DMS53 treated with DMSO at 0.1 percent for 48 hours (cell line): ENCODE data around the gene CCSER2.
"Not testable (repeated sequence)": the region's sequence is repeated elsewhere in the genome, so short reads cannot be mapped to it uniquely, and the experiment has no call there.

Experiments used
- DNase-seq: peaks from one replicate; lab custom pipeline; 2025; ENCODE audit not compliant: unreplicated experiment; lab: John Stamatoyannopoulos, UW

CCSER2 gene

GRCh38 chr10:84347575-84348002 is 19.2 kb downstream of the CCSER2 start:
- not testable (repeated sequence) for DNase-seq

- no peak for DNase-seq
Measured at GRCh38 chr10:84348447-84348846, 20.1 kb downstream of the CCSER2 start.

GRCh38 chr10:84348860-84349259 is 20.5 kb downstream of the CCSER2 start:
- DNase-seq, result no peak

DNA sequence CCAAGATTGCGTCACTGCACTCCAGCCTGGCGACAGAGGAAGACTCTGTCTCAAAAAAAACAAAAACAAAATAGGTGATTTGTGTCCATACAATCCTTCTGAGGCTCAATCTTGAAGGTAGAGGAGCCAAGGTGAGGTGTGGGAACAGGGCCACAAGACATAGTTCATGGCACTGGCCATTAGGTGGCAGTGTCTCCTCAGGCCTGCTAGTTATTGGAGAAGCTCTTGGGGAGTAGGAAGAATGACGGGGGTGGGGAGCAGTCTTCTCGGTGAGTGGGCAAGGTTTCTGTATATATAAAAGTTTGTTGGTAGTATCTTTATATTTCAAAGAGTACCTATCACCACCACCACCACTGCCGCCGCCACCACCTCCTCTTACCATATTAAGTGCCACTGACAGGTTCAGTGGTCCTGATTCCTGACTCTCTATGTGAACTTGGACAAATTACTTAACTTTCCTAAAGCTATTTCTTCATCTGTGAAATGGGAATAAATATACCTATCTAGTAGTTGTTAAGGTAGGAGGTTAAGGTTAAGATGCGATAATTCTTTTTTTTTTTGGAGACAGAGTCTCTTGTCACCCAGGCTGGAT is 24.0 kb downstream of the CCSER2 start:
- peak; percentile 35 for DNase-seq

GRCh38 chr10:84353052-84353803 is 24.8 kb downstream of the CCSER2 start:
- DNase-seq, result no peak

- no peak for DNase-seq
Measured at GRCh38 chr10:84354623-84355022, 26.2 kb downstream of the CCSER2 start.

DNA sequence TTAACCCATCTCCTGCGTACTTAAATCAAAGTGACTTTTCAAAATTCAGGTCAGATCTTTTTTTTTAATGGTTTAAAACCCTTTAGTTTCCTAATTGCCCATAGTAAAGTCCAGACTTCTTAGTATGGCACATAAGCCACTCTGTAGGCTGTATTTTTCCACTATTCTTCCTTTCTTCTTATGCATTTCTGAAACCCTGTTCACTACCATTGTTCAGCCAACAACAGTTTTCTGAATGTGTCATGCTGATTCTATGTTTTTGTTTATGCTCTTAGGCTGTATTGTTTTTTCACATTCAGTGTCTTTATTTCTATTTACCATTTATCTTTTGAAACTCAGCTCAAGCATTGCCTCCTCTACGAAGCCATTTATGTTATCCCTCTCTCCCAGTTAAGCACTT is 26.7 kb downstream of the CCSER2 start:
- no peak for DNase-seq

DNA sequence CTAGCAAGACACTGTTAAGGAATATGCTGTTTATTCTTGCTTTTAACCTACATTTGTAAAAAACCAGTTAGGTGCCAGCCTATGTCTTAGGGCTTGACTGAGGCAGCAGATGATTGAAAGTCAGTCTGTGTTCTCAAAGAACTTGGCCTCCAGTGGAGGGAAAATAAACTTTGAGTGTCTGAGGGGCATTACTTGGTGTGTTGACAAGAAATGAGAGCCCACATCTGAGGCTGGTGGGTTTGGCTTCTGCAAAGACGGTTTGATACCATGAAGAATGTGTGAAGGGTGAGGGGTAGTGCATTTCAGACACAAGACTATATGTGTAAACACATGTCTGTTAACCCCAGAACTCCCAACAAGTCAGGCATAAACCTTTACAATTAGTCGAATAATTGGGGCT is 28.5 kb downstream of the CCSER2 start:
- no peak for DNase-seq

DNA sequence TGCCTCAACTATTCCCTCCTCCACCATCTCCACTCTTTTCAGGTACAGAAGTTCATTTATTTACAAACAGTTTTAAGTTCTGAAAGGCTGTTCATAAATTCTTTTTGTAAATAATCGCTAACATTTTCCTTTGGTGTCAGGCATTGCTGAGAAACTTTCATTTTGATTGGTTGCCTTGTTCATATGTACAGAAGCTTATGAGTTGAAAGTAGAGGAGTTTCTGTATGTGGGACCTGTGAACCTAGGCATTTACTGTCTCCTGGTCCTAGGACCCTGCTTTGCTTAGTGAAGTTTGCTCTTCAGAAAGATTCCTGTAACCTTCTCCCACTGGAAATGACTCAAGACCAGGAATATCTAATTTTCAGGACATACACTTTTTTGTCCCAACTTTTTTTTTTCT is 30.4 kb downstream of the CCSER2 start:
- DNase-seq, result no peak

GRCh38 chr10:84360637-84361365 is 32.4 kb downstream of the CCSER2 start:
- DNase-seq, result no peak

DNA sequence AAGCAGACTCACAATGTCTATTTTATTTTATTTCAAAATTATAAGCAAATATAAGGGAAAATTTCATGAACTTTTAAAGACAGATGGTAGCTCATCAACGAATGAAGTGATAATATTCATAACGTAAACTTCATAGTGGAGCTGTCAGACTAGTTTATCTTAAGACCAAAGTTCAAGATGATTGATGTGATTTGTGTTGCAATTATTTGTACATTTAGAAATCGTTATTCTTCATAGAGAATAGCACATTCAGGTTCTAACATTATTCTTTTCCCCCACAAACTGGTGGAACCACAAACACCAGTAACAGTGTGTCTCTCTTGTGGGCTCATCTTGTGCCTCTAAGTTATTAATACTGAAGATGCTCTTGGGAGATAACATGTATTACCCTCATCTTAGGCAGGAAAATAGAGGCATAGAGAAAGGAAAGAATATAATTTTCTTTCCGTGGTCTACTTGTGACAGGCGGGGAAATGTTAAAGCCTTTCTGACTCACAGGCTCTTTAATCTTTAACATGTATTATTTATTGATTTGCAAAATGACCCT is 37.0 kb downstream of the CCSER2 start:
- DNase-seq, result no peak

DNA sequence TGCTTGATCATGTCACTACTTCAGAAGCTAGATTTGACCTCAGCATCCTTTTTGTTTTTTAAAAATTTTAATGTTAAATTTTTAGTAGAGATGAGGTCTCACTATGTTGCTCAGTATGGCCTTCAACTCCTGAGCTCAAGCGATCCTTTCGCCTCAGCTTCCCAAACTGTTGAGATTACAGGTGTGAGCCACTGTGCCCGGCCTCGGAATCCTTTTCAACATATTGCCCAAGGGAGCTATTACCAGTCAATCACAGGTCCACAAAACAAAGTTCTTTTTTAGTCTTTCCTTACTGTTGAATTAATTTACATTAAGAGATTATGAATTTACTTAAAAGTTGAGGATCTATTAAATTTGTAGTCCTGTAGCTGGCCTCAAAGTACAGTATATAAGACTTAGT is 37.7 kb downstream of the CCSER2 start:
- no peak for DNase-seq

DNA sequence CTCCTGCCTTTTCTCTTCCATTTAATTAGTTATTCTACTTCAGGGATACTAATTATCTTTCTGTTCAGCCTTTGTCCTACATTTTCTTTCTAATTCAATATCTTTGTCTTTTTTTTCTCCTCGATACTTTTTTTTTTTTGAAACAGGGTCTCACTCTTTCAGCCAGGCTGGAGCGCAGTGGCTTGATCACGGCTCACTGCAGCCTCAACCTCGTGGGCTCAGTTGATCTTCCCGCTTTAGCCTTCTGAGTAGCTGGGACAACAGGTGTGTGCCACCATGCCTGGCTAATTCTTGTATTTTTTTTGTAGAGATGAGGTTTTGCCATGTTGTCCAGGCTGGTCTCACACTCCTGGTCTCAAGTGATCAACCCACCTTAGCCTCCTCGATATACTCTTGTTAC is 38.9 kb downstream of the CCSER2 start:
- no peak for DNase-seq

- no peak for DNase-seq
Measured at GRCh38 chr10:84368828-84369227, 40.4 kb downstream of the CCSER2 start.

GRCh38 chr10:84370283-84370682 is 41.9 kb downstream of the CCSER2 start:
- DNase-seq, result no peak

- no peak for DNase-seq
Measured at GRCh38 chr10:84371944-84372343, 43.6 kb downstream of the CCSER2 start.

GRCh38 chr10:84373000-84373399 is 44.6 kb downstream of the CCSER2 start:
- no peak for DNase-seq

- DNase-seq, result no peak
Measured at GRCh38 chr10:84374455-84374854, 46.1 kb downstream of the CCSER2 start.

DNA sequence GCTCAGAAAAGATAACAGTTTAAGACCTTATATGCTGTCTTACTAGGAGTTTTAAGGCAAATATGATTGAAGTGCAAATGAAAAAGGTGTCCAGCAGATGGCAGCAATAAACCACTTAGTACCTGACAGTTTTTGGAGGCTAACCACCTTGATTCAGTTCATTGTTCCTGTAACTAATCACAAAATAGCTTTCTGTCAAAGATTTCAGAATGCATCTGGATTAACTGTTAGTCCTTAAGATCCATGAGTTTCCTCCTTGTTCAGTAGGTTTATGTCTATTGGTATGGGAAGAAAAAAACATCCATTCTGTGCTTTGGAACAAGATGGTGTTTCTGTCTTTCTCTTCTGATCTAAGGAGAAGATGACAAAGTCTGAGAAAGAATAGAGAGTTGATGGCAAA is 46.6 kb downstream of the CCSER2 start:
- peak; percentile 55 for DNase-seq

DNA sequence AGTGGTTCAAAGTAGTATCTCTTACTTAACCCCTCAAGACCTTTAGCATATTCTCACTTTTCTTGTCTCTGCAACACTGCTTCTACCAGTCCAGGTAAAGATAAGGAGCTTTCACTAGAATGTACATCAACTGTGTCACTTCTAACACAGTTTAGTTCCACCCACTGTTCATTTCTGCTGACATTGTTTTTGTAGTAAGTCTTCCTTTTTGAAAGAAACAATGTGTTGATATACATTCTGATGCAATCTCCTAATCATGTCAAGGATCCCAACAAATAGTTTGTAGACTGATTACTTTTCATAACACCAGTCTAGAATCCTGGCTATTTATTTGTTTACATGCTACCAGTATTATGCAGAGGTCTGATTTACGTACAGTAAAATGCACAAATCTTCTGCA is 47.5 kb downstream of the CCSER2 start:
- DNase-seq, result no peak

DNA sequence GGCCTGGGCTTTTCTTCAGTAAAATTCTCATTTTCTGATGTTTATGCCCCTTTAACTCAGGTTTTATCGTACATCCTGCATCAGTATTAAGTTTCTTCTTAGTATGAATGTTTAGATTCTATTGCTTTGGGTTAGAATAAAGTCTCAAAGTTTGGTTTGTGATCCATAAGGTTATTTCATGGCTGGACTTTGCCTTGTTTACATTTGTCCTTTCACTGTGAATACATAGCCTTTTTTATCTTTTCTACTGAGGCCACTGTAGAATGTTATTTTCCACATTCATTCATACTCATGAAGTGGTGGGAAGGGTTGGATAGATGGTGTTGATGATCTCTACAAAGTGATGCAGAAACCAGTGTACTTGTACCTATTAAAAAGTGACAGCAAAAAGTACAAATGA is 59.8 kb downstream of the CCSER2 start:
- no peak for DNase-seq

GRCh38 chr10:84390364-84390763 is 62.0 kb downstream of the CCSER2 start:
- DNase-seq, result no peak
